Kidney epithelial cell (primary cell): ENCODE measurements around the gene DRD2. TPM values are rescaled to one million over a fixed set of nuclear protein-coding genes. Genes with fewer than 3 reads are reported as not detected.

ENCODE experiments used
- DNase-seq: peaks from one replicate; pipeline ENCODE4 v3.0.0-alpha.2; 2010; ENCODE audit warnings: low read depth
- H3K27me3 ChIP-seq: 2 replicates; pipeline ENCODE4 v1.6.0; 2011; ENCODE audit warnings: low read length; ENCODE audit not compliant: control insufficient read depth, insufficient read depth
- H3K36me3 ChIP-seq: 2 replicates; pipeline ENCODE4 v1.5.1; 2011; ENCODE audit warnings: low read length; ENCODE audit not compliant: control insufficient read depth, insufficient read depth
- H3K4me3 ChIP-seq: 2 replicates; pipeline ENCODE4 v1.5.1; 2011; ENCODE audit warnings: low read depth, mild to moderate bottlenecking, control low read depth, low read length
- total RNA-seq: library from RNA; depleted of rRNA; stranded (reverse); fragments of >200 nt; gene quantifications from 2 replicates; pipeline ENCODE4 v1.2.3, GENCODE V29; 2015
- TF ChIP-seq, protein P1 (sequence below): IDR thresholded peaks from 2 replicates; pipeline ENCODE4 v1.5.1; 2011; ENCODE audit warnings: mild to moderate bottlenecking, moderate library complexity, low read length, control low read depth, inconsistent platforms; ENCODE audit not compliant: insufficient read depth, poor library complexity, severe bottlenecking

Gene DRD2
- total RNA-seq, 1 donor from 2014 or later, result 0.42 TPM

DNA sequence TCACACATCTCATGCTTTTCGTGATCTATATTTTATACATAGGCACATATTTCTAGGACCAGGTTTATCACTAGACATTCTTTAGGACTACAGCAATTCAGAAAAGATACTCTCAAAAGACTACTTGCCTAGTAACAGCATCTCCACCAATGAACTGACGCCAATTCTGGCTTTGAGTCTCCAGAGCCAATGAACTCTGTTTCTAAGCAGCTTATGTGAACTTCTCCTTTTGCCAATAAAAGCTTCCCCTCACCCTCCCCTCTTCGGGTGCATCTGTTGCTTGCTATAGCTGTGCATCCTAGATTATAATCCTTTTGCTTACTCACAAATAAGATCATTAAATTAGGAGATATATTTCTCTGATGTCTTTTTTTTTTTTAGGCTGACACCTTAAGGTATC lies 99.0 kb downstream of the DRD2 start:
- no peak overlapping the region for H3K4me3 ChIP-seq
- no peaks in the 10 kb centered on the region for H3K36me3 ChIP-seq
- no peaks in the 10 kb centered on the region for H3K27me3 ChIP-seq
- TF ChIP-seq, protein P1, sequence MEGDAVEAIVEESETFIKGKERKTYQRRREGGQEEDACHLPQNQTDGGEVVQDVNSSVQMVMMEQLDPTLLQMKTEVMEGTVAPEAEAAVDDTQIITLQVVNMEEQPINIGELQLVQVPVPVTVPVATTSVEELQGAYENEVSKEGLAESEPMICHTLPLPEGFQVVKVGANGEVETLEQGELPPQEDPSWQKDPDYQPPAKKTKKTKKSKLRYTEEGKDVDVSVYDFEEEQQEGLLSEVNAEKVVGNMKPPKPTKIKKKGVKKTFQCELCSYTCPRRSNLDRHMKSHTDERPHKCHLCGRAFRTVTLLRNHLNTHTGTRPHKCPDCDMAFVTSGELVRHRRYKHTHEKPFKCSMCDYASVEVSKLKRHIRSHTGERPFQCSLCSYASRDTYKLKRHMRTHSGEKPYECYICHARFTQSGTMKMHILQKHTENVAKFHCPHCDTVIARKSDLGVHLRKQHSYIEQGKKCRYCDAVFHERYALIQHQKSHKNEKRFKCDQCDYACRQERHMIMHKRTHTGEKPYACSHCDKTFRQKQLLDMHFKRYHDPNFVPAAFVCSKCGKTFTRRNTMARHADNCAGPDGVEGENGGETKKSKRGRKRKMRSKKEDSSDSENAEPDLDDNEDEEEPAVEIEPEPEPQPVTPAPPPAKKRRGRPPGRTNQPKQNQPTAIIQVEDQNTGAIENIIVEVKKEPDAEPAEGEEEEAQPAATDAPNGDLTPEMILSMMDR, result no peak
- no peak for DNase-seq

GRCh38 chr11:113375402-113375801 lies 99.8 kb downstream of the DRD2 start:
- no peaks in the 10 kb centered on the region for H3K27me3 ChIP-seq
- no peaks in the 10 kb centered on the region for H3K36me3 ChIP-seq
- DNase-seq, result no peak
- no peak overlapping the region for H3K4me3 ChIP-seq
- TF ChIP-seq, protein P1, result no peak

DNA sequence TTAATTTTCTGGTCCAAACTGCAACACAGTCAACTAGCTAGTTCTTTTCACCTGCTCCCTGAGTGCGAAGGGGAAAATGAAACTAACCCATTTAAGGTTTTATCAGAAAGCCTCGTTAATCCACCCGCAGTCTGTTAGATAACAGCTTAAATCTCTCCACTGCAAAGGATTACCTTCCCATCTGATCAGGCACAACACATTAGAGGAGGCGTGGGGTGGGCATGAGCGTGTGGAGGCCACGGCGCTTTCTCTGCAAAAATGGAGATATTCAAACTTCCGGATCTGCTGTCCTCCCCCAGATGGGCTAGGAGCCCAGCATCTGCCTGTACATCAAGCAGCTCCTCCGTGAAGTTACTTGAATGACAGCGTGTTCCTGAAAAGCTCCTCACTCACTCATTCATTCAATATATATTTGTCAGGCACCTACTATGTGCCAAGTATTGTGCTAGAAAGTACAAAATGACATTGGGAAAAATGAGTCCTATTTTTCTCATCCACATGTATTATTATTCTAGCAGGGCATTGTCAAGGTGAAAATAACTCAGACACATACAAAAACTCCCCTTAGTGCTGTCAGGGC lies 101.1 kb downstream of the DRD2 start:
- no peak for DNase-seq
- Histone ChIP-seq H3K27me3 (no peaks in the 10 kb centered on the region), H3K36me3 (no peaks in the 10 kb centered on the region), H3K4me3 (no peak overlapping the region)
- TF ChIP-seq, protein P1, result no peak

GRCh38 chr11:113373306-113373705 lies 101.9 kb downstream of the DRD2 start:
- DNase-seq, result no peak
- Histone ChIP-seq H3K36me3 (no peaks in the 10 kb centered on the region), H3K4me3 (no peak overlapping the region)

GRCh38 chr11:113372309-113372708 lies 102.9 kb downstream of the DRD2 start:
- TF ChIP-seq, protein P1, result peak; percentile 7
- Histone ChIP-seq H3K36me3 (no peaks in the 10 kb centered on the region), H3K4me3 (no peak overlapping the region), H3K27me3 (no peaks in the 10 kb centered on the region)
- DNase-seq, result no peak

More at GRCh38 chr11:113373306-113373705, 101.9 kb downstream of the DRD2 start:
- H3K27me3 ChIP-seq, result no peaks in the 10 kb centered on the region
- TF ChIP-seq, protein P1, result no peak

GRCh38 chr11:113370634-113371033 lies 104.6 kb downstream of the DRD2 start:
- Histone ChIP-seq H3K27me3 (no peaks in the 10 kb centered on the region), H3K36me3 (peaks cover 1% of the 10 kb centered on the region), H3K4me3 (no peak overlapping the region)
- no peak for DNase-seq
- TF ChIP-seq, protein P1, result no peak
